Activated B cell treated with CpG ODN at 0.5 μM for 24 hours (primary cell): ENCODE data around the gene CCDC149. TPM values are rescaled to one million over a fixed set of nuclear protein-coding genes. Genes with fewer than 3 reads are reported as not detected.

ENCODE experiments used
- ATAC-seq: fragments of 200-7000 bp; cut with Tn5 transposase; one replicate; pipeline ENCODE4 v1.10.0; 2021; ENCODE audit warnings: low read depth, mild to moderate bottlenecking, moderate library complexity
- CTCF ChIA-PET: fragments of 350-600 bp; sonication (Branson Sonifier 250); formaldehyde crosslinking; loops from one replicate; lab custom pipeline; 2021; ENCODE audit warnings: antibody characterized with exemption; lab: Charles Lee
- POLR2A ChIA-PET: fragments of 350-600 bp; sonication (Branson Sonifier 250); formaldehyde crosslinking; loops from one replicate; lab custom pipeline; 2021; ENCODE audit warnings: antibody characterized with exemption; lab: Charles Lee
- DNase-seq: peaks from one replicate; pipeline ENCODE4 v3.0.0; 2022
- H3K27ac Mint-ChIP-seq: one replicate; pipeline ENCODE4 v1.8.0; 2020; ENCODE audit warnings: mixed read lengths
- H3K27me3 Mint-ChIP-seq: one replicate; pipeline ENCODE4 v1.8.0; 2021; ENCODE audit warnings: mixed read lengths
- H3K36me3 Mint-ChIP-seq: one replicate; pipeline ENCODE4 v1.8.0; 2021; ENCODE audit warnings: low read depth, mixed read lengths
- H3K4me1 Mint-ChIP-seq: one replicate; pipeline ENCODE4 v1.8.0; 2021; ENCODE audit warnings: mixed read lengths
- H3K4me3 Mint-ChIP-seq: one replicate; pipeline ENCODE4 v1.8.0; 2020; ENCODE audit warnings: mild to moderate bottlenecking, mixed read lengths
- H3K9me3 Mint-ChIP-seq: one replicate; pipeline ENCODE4 v1.8.0; 2020; ENCODE audit warnings: mixed read lengths
- intact Hi-C: fragments of 100-400 bp; cut with micrococcal nuclease; formaldehyde crosslinking; loops from one replicate; pipeline ENCODE4 v1.15.1; 2024
- total RNA-seq: library from RNA; stranded (reverse); gene quantifications from 2 replicates; pipeline ENCODE4 v1.2.3, GENCODE V29; 2022
- TF ChIP-seq, protein P1 (sequence below): fragments of 200-600 bp; IDR thresholded peaks from one replicate; pipeline ENCODE4 v1.8.0; 2022; ENCODE audit warnings: antibody characterized with exemption, mild to moderate bottlenecking

Gene CCDC149
- total RNA-seq, 1 donor from 2014 or later, result not detected

DNA sequence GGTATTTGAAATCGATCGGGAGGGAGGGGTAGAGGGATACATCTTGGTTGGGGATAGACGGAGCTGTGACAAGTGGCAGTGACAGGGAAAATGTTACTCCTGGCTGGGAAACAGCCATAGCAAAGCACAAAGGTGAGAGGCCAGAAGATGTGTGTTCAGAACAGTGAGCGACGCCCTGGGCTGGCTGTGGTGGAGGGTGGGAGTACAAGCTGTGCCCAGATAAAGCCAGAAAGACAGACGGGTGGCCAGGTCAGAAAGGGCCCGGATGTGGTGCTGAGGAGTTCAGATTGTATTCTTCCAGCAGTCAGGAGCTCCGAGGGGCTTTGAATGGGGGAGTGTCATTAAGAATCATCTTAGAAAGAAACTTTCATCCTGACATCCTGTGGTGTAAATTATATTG is 27.9 kb downstream of the CCDC149 start:
- intact Hi-C loops, result no loop called here
- H3K27me3 Mint-ChIP-seq, result no peaks in the 10 kb centered on the region
- H3K9me3 Mint-ChIP-seq, result no peaks in the 10 kb centered on the region
- no peak for ATAC-seq
- DNase-seq, result no peak
- no peaks in the 10 kb centered on the region for H3K4me1 Mint-ChIP-seq
- POLR2A ChIA-PET, result no interaction called here
- H3K4me3 Mint-ChIP-seq, result no peak overlapping the region
- no peaks in the 10 kb centered on the region for H3K36me3 Mint-ChIP-seq
- no peak overlapping the region for H3K27ac Mint-ChIP-seq
- CTCF ChIA-PET, result no interaction called here
- TF ChIP-seq, protein P1, sequence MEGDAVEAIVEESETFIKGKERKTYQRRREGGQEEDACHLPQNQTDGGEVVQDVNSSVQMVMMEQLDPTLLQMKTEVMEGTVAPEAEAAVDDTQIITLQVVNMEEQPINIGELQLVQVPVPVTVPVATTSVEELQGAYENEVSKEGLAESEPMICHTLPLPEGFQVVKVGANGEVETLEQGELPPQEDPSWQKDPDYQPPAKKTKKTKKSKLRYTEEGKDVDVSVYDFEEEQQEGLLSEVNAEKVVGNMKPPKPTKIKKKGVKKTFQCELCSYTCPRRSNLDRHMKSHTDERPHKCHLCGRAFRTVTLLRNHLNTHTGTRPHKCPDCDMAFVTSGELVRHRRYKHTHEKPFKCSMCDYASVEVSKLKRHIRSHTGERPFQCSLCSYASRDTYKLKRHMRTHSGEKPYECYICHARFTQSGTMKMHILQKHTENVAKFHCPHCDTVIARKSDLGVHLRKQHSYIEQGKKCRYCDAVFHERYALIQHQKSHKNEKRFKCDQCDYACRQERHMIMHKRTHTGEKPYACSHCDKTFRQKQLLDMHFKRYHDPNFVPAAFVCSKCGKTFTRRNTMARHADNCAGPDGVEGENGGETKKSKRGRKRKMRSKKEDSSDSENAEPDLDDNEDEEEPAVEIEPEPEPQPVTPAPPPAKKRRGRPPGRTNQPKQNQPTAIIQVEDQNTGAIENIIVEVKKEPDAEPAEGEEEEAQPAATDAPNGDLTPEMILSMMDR, result no peak

DNA sequence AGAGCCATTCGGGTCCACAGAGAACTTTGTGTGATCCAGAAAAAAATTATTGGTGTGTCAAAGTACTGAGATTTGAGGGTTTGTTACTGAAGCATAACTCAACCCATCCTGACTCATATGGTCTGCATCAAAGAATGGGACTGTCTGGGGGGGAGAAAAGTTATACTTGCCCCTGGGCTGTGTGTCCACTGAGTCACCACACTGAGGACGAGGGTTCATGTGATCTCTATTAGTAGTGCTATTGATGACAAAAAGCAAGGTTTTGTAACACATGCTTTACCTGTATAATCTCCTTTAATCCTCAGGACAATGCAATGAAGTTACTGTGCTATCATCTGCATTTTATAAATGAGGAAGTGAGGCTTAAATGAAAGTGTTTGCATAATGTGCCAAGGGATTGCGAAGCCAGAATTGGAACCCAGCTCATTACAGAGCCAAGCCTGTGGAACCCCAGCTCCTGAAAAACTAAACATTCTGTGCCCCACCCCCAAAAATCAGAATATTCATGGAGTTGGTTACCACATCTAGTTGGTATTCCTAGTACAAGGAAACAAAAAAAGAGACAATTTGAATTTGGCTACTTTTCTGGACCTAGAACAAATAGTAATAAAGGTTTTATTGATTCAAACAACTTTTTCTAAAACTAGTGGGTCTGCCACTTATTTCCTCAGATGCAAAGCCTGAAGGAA is 31.2 kb downstream of the CCDC149 start:
- ChIA-PET POLR2A (no interaction called here), CTCF (no interaction called here)
- Mint-ChIP-seq H3K4me1 (no peaks in the 10 kb centered on the region), H3K27ac (no peak overlapping the region), H3K9me3 (no peaks in the 10 kb centered on the region), H3K36me3 (no peaks in the 10 kb centered on the region), H3K27me3 (no peaks in the 10 kb centered on the region), H3K4me3 (no peak overlapping the region)
- DNase-seq, result no peak
- ATAC-seq, result no peak
- TF ChIP-seq, protein P1, result no peak
- intact Hi-C loops, result no loop called here

DNA sequence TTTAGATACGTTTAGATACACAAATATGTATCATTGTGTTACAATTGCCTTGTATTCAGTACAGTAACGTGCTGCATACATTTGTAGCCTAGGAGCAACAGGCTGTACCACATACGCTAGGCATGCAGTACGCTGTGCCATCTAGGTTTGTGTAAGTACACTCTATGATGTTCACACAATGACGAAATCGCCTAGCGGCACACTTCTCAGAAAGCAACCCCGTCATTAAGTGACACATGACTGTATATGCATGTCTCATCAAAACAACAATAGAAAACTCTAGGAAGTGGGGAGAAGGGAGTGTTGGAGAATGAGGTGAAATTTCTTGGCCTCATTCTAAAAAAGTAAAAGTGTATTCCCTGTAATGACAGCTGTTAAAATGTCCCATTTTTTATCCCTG is 32.7 kb downstream of the CCDC149 start:
- H3K4me1 Mint-ChIP-seq, result no peaks in the 10 kb centered on the region
- CTCF ChIA-PET, result no interaction called here
- intact Hi-C loops, result no loop called here
- H3K27ac Mint-ChIP-seq, result no peak overlapping the region
- no peaks in the 10 kb centered on the region for H3K27me3 Mint-ChIP-seq
- DNase-seq (no peak), ATAC-seq (no peak)
- no peaks in the 10 kb centered on the region for H3K36me3 Mint-ChIP-seq
- TF ChIP-seq, protein P1, result no peak
- POLR2A ChIA-PET, result no interaction called here
- H3K9me3 Mint-ChIP-seq, result no peaks in the 10 kb centered on the region
- H3K4me3 Mint-ChIP-seq, result no peak overlapping the region

DNA sequence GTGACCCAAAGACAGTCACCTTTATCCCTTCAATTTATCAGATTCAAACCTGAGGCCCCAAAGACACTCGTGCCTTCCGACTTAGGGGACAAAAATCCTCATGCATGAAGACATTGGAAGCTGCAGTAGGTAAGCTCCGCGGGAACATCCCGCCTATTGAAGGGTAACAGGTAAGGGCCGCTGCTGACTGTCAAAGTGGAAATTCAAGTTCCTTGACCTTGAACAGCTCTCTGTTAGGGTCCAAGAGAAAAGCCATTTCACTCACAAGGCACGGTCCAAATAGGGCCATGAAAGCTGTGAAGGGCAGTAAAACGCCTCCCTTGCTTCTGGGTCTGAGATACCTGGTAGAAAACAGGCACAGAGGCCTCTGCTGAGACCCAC is 34.2 kb downstream of the CCDC149 start:
- Mint-ChIP-seq H3K4me3 (no peak overlapping the region), H3K27ac (no peak overlapping the region), H3K9me3 (no peaks in the 10 kb centered on the region), H3K27me3 (no peaks in the 10 kb centered on the region), H3K36me3 (no peaks in the 10 kb centered on the region), H3K4me1 (no peaks in the 10 kb centered on the region)
- intact Hi-C loops, result no loop called here
- POLR2A ChIA-PET, result no interaction called here
- TF ChIP-seq, protein P1, result no peak
- no peak for ATAC-seq
- CTCF ChIA-PET, result no interaction called here
- DNase-seq, result no peak

DNA sequence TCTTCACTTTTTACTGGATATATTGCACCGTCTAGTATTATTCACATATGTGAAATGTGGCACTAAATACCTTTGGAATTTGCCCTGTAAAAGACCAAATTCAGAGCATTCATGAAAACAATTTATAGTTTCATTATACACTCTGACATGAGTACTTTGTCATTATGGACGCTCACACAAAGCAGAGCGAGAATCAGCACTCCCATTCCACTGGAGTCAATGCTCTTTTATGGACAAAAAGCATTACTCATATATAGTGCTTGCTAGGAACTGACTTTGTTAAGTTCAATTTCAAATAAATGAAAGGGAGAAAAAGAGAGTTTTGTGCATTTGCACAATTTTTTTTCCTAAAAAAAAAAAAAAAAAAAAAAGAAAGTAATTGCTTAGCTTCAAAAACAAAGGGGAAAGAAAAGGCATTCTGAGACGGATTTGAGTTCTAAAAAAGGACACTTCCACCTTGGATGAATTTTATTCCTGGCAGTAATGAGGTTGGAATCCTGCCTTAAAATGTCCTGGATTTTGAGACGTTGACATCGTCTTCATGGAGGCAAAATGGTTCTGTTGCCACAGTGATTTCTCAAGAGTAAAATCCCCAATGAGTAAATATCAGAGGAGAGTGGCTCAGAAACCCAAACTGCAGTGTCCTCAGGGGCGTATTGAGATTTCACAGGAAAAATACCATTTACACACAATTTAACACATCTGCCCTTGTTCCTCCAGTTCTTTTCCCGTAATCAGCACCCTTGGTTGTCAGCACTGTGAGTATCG is 34.8 kb downstream of the CCDC149 start:
- H3K27me3 Mint-ChIP-seq, result no peaks in the 10 kb centered on the region
- no peaks in the 10 kb centered on the region for H3K36me3 Mint-ChIP-seq
- no peaks in the 10 kb centered on the region for H3K4me1 Mint-ChIP-seq
- ATAC-seq (no peak), DNase-seq (no peak)
- TF ChIP-seq, protein P1, result no peak
- H3K9me3 Mint-ChIP-seq, result no peaks in the 10 kb centered on the region
- intact Hi-C loops, result no loop called here
- no peak overlapping the region for H3K4me3 Mint-ChIP-seq
- no peak overlapping the region for H3K27ac Mint-ChIP-seq
- ChIA-PET POLR2A (no interaction called here), CTCF (no interaction called here)
